HG03066 (cell line): ENCODE data around the gene PSMB1.
"Not testable (repeated sequence)": the region's sequence is repeated elsewhere in the genome, so short reads cannot be mapped to it uniquely, and the experiment has no call there.

Experiments used
- ATAC-seq: cut with Tn5 transposase; IDR thresholded peaks from one replicate; pipeline ENCODE4 v1.9.1; 2021; ENCODE audit warnings: low read depth; ENCODE audit not compliant: unreplicated experiment

PSMB1 gene

GRCh38 chr6:170536671-170537070 is 16.4 kb downstream of the PSMB1 start:
- no peak for ATAC-seq

GRCh38 chr6:170535004-170535403 is 18.1 kb downstream of the PSMB1 start:
- ATAC-seq = no peak

GRCh38 chr6:170533792-170534191 is 19.3 kb downstream of the PSMB1 start:
- ATAC-seq = no peak

GRCh38 chr6:170532867-170533488 is 20.1 kb downstream of the PSMB1 start:
- no peak for ATAC-seq

- peak; percentile 83 for ATAC-seq
Observed at GRCh38 chr6:170529839-170530469, 23.2 kb downstream of the PSMB1 start.

GRCh38 chr6:170527995-170528394 is 25.1 kb downstream of the PSMB1 start:
- ATAC-seq = not testable (repeated sequence)

- ATAC-seq = no peak
Observed at GRCh38 chr6:170525795-170526194, 27.3 kb downstream of the PSMB1 start.

GRCh38 chr6:170524172-170524502 is 29.0 kb downstream of the PSMB1 start:
- no peak for ATAC-seq

- no peak for ATAC-seq
Observed at GRCh38 chr6:170523256-170524171, 29.6 kb downstream of the PSMB1 start.

GRCh38 chr6:170522565-170523183 is 30.4 kb downstream of the PSMB1 start:
- ATAC-seq = no peak

GRCh38 chr6:170516783-170517616 is 36.1 kb downstream of the PSMB1 start:
- peak; percentile 99 for ATAC-seq

- ATAC-seq = no peak
Observed at GRCh38 chr6:170514908-170515307, 38.2 kb downstream of the PSMB1 start.

- ATAC-seq = no peak
Observed at GRCh38 chr6:170512249-170512648, 40.9 kb downstream of the PSMB1 start.

- ATAC-seq = no peak
Observed at GRCh38 chr6:170510631-170511030, 42.5 kb downstream of the PSMB1 start.

GRCh38 chr6:170509723-170510018 is 43.4 kb downstream of the PSMB1 start:
- ATAC-seq = no peak

GRCh38 chr6:170508892-170509722 is 44.0 kb downstream of the PSMB1 start:
- not testable (repeated sequence) for ATAC-seq

GRCh38 chr6:170508275-170508674 is 44.8 kb downstream of the PSMB1 start:
- not testable (repeated sequence) for ATAC-seq

- not testable (repeated sequence) for ATAC-seq
Observed at GRCh38 chr6:170507728-170508127, 45.4 kb downstream of the PSMB1 start.

GRCh38 chr6:170506446-170506845 is 46.7 kb downstream of the PSMB1 start:
- no peak for ATAC-seq

- no peak for ATAC-seq
Observed at GRCh38 chr6:170505306-170505705, 47.8 kb downstream of the PSMB1 start.
